ENCODE measurements around the gene HOXA9.

GRCh38 chr7:27191161-27191731 lies 25.9 kb upstream of the HOXA9 start:
- TF ChIP-seq POLR2A (IDR thresholded peaks at IDR 0.05) (no peak), CTCF (IDR thresholded peaks at IDR 0.05) (no peak)

Measured in testis (tissue), 2 donors.